Stimulated activated CD8-positive, alpha-beta memory T cell treated with anti-CD3 and anti-CD28 coated beads, Interleukin-7, amount 100 ng/mL, for 48 hours (primary cell): Measurements from ENCODE around the gene NEU3.
"Not testable (repeated sequence)": the region's sequence is repeated elsewhere in the genome, so short reads cannot be mapped to it uniquely, and the experiment has no call there.

Source experiments
- DNase-seq, 2 donors: peaks; one replicate each; pipeline ENCODE4 v3.0.0-alpha.2; 2020; ENCODE audit warnings: low read depth in 1 of 2; ENCODE audit errors: extremely low read depth in 1 of 2

Gene NEU3

DNA sequence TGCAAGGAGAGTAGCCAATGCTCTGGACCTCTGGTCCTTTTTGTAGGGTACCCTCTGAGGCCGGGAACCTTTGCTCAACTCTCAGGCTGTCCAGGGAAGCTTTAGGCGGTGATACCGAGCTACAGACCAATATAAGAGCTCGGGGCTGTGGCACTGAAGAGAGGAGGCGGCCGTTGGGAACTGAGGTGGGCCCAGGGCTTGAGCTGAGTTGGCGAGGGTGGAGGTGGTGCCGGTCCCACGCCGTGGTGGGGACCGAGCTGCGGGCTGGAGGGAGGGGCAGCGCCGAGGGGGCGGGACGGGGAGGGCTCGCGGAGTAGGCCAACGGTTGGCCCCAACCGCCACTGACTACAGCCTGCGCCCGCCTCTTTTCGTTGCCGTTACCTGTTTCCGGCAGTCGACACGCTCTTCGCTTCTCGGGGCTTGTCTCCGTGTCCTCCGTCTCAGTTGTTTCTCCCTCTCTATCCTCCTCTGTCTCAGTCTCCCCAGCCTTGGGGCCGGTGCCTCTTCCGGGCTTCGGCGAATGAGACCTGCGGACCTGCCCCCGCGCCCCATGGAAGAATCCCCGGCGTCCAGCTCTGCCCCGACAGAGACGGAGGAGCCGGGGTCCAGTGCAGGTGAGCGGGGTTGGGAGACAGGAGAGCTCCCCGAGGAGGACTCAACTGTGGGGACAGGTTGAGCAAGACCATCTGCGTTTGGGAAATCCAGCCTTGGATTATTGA lies at the start of gene NEU3:
Gene NEU3, plus strand, starts transcription at position 393 of the 719 bp plus-strand sequence. Its CDS starts 128 bp downstream, at position 521.
- DNase-seq = peak; percentile 73 to 84

GRCh38 chr11:74941492-74941891 lies 47.2 kb upstream of the NEU3 start:
- DNase-seq = no peak

GRCh38 chr11:74942073-74942759 lies 46.5 kb upstream of the NEU3 start:
- DNase-seq = no peak

DNA sequence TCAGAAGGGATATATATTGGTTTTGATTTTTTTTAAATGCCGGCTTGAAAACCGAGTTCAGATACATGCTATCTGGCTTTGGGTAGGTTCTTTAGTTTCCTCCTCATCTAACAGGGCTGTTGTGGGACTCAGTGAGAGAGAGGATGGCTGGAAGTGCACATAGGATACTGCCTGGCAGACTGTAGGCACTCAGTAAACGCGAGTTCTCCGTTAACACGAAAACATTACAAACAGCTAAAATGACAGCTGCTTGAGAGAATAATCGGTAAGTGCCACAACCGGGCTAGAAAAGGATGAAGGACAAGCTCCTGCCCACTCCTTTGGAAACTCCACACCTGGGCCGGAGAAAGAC lies 40.2 kb upstream of the NEU3 start:
- DNase-seq = no peak

DNA sequence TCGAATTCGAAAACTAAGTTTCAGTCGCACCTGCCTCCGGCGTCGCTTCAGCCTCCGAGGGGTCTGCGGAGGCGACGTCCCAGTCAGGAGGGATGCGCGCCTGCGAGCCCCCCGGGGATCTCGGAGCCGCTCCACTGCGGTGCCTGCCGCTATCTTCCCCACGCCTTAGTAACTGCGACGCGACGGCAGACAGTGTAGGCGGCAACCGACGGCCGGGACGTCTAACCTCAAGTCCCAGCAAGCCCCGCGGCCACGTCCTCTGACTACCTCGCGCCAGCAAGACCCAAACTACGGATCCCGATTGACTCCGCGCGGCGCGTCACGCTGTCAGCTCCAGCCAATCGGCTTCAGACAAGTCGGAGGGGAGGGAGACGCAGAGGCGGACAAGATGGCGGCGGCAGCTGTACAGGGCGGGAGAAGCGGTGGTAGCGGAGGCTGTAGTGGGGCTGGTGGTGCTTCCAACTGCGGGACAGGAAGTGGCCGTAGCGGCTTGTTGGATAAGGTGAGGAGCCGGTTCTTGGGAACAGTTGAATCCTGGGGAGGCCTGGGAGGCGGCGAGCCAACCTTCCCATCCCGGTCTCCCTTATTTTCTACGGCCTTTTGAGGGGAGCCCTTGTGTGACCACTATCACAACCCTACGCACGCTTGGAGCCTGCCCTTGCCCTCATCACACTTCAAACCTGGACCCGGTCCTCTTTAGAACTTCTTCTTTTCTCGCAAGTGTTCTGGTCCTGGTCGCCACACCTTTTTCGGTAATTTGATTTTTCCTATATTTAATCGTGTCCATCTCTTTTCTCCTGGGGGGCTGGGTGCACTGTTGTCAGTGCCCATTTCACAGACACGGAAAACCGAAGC lies 39.6 kb upstream of the NEU3 start, which contains the start of the genes SPCS2 and XRRA1:
Gene SPCS2, plus strand, starts transcription at position 369 of the 855 bp plus-strand sequence. Its CDS starts 20 bp downstream, at position 389.
Gene XRRA1, minus strand, starts transcription at position 194 of the 855 bp plus-strand sequence. CDS start 8,213 bp downstream, outside the sequence.
- DNase-seq = peak; percentile 95 to 99

- DNase-seq = no peak
These were observed 39.0 kb upstream of the NEU3 start for GRCh38 chr11:74949753-74950137.

DNA sequence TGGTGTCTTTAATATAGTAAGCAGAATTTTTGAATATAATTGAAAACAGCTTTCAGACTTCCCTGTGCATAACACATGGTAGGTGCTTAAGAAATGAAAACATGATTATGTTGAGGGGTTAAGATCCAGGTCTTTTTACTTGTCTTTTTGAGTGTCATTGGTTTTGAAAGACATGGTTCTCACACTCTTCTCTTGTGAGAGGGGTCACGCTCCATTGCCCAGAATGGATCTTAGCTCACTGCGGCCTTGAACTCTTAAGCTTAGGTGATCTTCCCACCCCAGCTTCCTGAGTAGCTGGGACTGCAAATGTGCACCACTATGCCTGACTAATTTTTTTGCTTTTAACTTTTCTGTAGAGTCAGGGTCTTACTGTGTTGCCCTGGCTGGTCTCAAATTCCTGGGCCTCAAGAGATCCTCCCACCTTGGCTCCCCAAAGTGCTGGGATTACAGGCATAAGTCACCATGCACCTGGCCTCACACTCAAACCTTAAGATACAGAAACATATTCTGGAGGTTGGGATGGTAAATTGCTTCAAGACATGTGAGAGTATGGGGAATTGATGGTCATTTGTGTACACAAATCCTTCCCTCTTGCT lies 38.3 kb upstream of the NEU3 start:
- no peak for DNase-seq

DNA sequence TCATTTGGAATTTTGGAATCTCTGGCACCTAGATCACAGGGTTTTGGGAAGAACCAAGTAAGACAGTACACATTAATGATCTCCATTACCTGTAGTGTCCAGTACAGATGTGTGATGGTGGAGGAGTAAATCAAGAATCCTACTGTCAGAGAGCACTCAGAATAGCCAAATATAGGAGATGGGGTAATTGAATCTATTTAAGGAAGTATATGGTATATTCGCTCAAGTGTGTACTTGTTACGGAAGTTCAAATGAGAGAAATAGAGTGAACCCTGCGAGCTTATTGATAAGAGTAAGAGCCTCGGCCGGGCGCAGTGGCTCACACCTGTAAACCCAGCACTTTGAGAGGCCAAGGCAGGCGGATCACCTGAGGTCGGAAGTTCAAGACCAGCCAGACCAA lies 37.5 kb upstream of the NEU3 start:
- DNase-seq = no peak

GRCh38 chr11:74952752-74953151 lies 36.0 kb upstream of the NEU3 start:
- no peak for DNase-seq

DNA sequence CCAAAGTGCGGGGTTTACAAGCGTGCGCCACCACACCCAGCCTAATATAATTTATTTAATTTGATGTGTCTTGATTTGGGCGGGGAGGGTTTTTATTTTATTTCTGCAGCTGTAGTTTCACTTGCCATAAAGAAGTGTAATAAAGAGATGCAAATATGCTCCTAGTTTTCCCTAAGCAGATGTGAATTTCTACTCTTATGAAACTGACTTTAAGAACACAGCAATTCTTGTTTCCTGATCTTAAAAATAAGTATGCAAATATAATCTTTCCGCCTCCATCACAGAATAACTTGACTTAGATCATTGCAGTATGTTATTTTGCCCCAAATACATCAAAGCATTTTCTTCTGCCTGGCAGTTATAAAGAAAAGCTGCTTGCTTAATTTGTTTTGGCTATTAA lies 35.3 kb upstream of the NEU3 start:
- DNase-seq = no peak

DNA sequence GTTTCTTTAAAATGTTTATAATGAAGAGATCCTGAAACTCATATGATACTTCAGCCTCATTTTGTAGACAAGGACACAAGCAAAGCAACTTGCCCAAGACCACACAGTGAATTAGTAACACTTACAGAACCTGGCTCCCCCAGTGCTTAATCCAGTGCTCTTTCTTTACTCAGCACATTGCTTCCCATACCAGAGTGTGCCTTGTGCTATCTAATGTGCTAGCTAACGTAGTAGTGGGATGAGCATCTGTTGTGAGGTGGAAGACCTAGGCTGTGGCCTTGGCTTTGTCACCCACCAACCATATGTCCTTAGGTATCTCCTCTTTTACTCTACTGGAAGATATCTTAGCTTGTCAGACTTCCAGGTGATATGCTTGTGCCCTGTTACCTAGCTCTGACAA lies 34.5 kb upstream of the NEU3 start:
- no peak for DNase-seq

DNA sequence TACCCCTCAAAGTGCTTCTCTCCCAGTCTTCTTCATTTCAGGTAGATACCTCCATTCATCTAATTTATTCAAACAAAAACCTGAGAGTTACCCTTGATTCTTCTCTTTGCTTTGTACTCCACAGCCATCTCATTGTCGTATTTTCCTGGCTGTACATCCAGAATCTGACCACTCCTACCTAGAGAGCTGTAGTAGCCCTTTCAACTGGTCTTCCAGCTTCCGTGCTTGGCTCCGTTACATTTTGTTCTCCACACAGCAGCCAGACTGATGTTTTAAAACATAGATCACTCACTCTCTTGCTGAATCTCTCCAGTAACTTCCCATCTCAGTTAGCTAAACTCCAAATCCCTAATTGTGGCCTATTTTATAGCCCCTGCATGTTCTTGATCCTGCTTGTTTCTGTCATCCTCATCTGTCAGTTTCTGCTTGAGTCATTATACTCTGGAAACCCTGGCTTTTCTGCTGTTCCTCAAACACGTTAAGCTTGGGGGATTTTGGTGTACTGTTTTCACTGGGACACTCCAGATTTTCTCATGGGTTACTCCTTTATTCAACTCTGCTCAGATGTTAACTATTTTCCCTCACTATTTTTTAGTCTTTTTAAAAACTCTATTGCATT lies 32.2 kb upstream of the NEU3 start:
- no peak for DNase-seq

- DNase-seq = no peak
These were observed 30.6 kb upstream of the NEU3 start for GRCh38 chr11:74957937-74958629.

DNA sequence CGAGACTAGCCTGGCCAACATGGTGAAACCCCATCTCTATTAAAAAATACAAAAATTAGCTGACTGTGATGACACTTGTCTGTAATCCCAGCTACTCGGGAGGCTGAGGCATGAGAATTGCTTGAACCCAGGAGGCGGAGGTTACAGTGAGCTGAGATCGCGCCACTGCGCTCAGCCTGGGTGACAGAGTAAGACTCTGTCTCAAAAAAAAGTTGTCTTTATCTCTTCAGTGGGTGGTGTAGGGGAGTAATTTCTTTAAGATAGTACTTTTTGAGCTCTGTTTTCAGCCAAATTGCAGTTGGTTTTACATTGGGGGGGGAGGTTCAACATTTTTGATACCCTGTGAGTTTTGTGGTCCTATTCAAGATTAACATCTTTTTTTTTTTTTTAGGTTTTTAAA lies 28.6 kb upstream of the NEU3 start:
- not testable (repeated sequence) for DNase-seq

GRCh38 chr11:74966651-74967050 lies 22.1 kb upstream of the NEU3 start:
- DNase-seq = no peak

DNA sequence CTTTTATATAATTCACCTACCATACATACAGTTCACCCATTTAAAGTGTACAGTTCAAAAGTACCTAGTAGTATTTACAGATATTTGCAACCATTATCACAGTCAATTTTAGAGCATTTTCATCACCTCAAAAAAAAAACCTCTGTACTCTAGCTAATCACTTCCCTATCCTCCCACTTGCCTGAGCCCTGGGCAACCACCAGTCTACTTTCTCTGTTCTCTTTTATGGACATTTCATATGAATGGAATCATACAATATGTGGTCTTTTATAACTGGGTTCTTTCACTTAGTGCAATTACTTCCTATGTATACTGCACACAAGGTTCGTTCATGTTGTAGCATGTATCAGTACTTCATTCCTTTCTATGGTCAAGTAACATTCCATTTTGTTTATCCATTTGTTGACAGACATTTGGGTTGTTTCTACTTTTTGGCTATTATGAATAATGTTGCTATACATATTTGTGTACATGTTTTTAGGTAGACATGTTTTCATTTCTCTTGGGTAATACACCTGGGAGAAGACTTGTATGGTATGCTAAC lies 17.8 kb upstream of the NEU3 start:
- no peak for DNase-seq

DNA sequence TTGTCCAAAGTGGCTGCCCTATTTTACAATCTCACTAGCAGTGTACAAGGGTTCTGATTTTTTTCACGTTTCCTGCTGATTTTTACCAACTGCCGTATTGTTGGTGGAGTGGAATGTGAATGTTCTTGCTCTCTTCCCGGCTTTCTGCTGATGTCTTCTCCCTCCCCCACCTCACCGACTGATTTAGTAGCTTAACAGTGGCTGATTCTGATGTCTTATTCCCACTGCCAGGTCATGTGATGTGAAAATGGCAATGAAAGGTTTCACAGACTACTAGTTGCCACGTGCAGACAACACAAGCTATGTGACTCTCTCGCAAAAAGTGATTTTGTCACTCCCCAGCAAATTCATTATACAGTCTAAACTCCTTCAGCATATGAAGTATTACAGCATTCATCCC lies 17.3 kb upstream of the NEU3 start:
- DNase-seq = no peak

GRCh38 chr11:74978041-74978440 lies 10.7 kb upstream of the NEU3 start:
- no peak for DNase-seq

- no peak for DNase-seq
These were observed 8.1 kb upstream of the NEU3 start for GRCh38 chr11:74980634-74981033.

DNA sequence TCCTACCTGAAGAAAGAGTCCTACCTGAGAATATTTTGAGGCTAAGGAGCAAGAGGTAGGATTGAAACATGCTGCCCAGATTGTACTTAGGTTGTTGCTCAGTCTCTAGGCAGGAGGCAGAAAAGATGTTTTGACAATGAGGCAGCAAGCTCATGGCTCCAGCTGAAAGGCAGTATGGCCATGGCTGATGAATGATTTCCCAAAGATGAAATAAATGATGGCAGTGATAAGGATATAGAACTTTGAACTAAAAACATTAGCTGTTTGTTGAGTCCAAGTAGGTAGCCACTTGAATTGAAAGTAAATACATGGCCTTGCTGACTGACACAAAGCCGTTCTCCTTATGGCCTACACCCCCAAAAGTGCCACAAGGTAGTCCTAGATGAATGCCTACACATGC lies 6.8 kb upstream of the NEU3 start:
- DNase-seq = no peak
